Measurements from ENCODE around the gene NDUFS7. TPM values are rescaled to one million over a fixed set of nuclear protein-coding genes. Genes with fewer than 3 reads are reported as not detected.

The NDUFS7 gene
- total RNA-seq, 1 donor from 2014 or later: 83.3 TPM

DNA sequence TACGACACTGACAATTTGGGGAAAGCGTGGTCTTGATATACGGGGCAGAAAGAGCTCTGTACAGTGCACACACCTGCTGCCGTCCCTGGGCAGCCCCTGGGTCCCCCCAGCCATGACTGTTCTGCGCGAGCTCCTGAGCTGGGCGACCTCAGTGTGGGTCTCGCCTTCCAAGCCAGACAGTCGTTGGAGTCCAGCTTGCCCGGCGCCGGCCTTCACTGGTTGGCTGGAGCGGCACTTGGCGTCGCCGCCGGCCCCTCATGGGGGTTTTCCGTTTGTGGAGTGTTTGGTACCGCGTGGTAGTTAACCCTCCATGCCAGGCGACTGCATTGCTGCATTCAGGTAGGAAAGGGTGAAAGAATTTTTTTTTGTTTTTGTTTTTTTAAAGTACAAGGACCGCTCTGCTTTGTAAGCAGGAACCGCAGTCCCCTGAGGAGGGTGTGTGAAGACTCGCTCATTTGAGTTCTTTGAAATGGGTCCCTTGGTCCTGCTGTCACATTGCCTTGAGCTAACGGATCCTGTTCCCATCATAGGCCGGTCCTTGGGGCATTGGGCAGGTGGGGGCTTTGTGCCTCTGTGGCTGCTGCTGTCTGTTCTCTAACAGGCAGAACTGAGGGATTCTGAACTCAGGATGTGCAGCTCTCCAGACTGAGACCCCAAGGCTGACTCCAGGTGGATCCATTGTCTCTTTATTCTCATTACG is 43.7 kb downstream of the NDUFS7 start:
- H3K9me3 Mint-ChIP-seq: no peaks in the 10 kb centered on the region
- TF ChIP-seq, protein P1, sequence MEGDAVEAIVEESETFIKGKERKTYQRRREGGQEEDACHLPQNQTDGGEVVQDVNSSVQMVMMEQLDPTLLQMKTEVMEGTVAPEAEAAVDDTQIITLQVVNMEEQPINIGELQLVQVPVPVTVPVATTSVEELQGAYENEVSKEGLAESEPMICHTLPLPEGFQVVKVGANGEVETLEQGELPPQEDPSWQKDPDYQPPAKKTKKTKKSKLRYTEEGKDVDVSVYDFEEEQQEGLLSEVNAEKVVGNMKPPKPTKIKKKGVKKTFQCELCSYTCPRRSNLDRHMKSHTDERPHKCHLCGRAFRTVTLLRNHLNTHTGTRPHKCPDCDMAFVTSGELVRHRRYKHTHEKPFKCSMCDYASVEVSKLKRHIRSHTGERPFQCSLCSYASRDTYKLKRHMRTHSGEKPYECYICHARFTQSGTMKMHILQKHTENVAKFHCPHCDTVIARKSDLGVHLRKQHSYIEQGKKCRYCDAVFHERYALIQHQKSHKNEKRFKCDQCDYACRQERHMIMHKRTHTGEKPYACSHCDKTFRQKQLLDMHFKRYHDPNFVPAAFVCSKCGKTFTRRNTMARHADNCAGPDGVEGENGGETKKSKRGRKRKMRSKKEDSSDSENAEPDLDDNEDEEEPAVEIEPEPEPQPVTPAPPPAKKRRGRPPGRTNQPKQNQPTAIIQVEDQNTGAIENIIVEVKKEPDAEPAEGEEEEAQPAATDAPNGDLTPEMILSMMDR (conservative IDR thresholded peaks at IDR 0.05): no peak
- no peaks in the 10 kb centered on the region for H3K27me3 Mint-ChIP-seq
- H3K4me3 Mint-ChIP-seq: no peak overlapping the region
- H3K4me1 Mint-ChIP-seq (ENCODE audit: unreplicated experiment): peaks cover 10% of the 10 kb centered on the region
- peaks cover 14% of the 10 kb centered on the region for H3K36me3 Mint-ChIP-seq
- H3K27ac Mint-ChIP-seq: no peak overlapping the region
- no peak for DNase-seq (ENCODE audit: extremely low spot score, unreplicated experiment)

DNA sequence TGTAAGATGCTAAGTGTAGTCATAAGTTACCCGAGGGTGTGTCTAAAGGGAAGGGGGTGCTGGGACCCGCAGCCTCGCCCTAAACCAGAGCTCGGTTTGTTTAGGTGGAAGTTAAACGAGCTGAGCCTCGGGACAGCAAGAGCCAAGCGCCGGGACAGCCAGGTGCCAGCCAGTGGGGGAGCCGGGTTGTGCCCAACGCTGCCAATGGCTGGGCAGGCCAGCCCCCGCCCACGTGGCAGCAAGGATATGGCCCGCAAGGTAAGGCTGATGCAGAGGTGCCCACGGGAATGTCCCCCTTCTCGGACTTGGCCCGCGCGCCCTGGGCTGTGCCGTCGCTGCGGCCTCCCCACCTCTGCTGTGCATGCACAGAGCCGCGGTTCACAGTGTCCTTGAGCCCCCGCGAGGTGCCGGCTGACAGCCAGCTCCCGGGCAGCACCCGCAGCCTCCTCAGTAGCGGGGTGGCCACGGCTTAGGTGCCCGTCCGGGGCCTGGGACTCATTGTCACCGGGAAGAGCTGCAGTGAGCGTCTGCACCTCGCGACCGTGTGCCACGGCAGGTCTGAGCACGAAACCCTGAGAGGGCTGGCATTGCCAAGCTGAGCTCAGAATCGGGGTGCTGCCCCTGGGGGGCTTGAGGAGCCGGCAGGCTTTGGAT is 45.2 kb downstream of the NDUFS7 start:
- Mint-ChIP-seq H3K4me3 (no peak overlapping the region), H3K9me3 (no peaks in the 10 kb centered on the region), H3K4me1 (ENCODE audit: unreplicated experiment) (peaks cover 5% of the 10 kb centered on the region), H3K27ac (no peak overlapping the region), H3K27me3 (no peaks in the 10 kb centered on the region), H3K36me3 (peaks cover 7% of the 10 kb centered on the region)
- DNase-seq (ENCODE audit: extremely low spot score, unreplicated experiment): no peak
- TF ChIP-seq, protein P1 (conservative IDR thresholded peaks at IDR 0.05): no peak

DNA sequence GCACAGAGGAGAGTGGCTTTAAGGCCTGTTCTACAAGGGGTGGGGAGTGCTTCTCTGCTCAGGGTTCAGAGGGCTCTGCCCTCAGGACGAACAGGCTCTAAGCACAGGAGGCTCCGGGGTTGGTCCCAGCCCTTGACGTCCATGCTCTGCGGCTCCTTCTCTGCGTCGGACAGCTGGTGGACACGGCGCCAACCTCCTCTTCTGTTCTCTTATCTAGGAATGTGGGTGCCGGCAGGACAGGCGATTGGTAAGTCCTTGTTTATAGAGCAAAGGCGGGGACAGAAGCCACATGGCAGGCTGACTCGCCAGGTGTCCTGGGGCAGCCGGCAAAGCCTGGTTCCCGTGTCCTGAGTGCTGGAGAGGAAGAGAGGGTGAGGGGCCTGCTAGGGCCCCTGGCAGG is 46.0 kb downstream of the NDUFS7 start:
- peak overlapping the region; percentile 36 for H3K27ac Mint-ChIP-seq

DNA sequence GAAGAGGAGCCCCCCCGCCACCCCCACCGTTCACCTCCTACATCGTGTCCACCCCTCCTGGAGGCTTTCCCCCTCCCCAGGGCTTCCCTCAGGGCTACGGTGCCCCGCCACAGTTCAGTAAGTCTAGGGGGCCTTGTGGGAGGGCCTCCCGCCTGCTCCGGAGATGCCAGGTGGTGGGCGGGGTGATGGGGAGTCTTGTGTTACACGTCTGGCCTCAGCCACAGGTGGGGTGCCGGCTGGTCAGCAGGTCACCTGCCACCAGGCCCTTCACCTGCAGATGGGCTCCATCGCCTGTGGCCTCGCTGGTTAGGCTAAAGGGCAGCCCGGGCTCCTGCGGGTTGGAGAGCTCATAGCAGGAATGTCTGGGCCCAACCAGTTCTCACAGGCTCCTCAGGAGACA is 46.5 kb downstream of the NDUFS7 start:
- DNase-seq (ENCODE audit: extremely low spot score, unreplicated experiment): no peak
- no peak overlapping the region for H3K27ac Mint-ChIP-seq
- H3K4me1 Mint-ChIP-seq (ENCODE audit: unreplicated experiment): no peaks in the 10 kb centered on the region
- TF ChIP-seq, protein P1 (conservative IDR thresholded peaks at IDR 0.05): no peak
- H3K36me3 Mint-ChIP-seq: peaks cover 4% of the 10 kb centered on the region
- no peak overlapping the region for H3K4me3 Mint-ChIP-seq
- no peaks in the 10 kb centered on the region for H3K27me3 Mint-ChIP-seq
- H3K9me3 Mint-ChIP-seq: no peaks in the 10 kb centered on the region

More for the DNA sequence above, 46.0 kb downstream of the NDUFS7 start:
- no peaks in the 10 kb centered on the region for H3K9me3 Mint-ChIP-seq
- TF ChIP-seq, protein P1 (conservative IDR thresholded peaks at IDR 0.05): no peak
- peaks cover 7% of the 10 kb centered on the region for H3K36me3 Mint-ChIP-seq
- H3K27me3 Mint-ChIP-seq: no peaks in the 10 kb centered on the region
- H3K4me3 Mint-ChIP-seq: no peak overlapping the region
- peaks cover 5% of the 10 kb centered on the region for H3K4me1 Mint-ChIP-seq (ENCODE audit: unreplicated experiment)
- no peak for DNase-seq (ENCODE audit: extremely low spot score, unreplicated experiment)

DNA sequence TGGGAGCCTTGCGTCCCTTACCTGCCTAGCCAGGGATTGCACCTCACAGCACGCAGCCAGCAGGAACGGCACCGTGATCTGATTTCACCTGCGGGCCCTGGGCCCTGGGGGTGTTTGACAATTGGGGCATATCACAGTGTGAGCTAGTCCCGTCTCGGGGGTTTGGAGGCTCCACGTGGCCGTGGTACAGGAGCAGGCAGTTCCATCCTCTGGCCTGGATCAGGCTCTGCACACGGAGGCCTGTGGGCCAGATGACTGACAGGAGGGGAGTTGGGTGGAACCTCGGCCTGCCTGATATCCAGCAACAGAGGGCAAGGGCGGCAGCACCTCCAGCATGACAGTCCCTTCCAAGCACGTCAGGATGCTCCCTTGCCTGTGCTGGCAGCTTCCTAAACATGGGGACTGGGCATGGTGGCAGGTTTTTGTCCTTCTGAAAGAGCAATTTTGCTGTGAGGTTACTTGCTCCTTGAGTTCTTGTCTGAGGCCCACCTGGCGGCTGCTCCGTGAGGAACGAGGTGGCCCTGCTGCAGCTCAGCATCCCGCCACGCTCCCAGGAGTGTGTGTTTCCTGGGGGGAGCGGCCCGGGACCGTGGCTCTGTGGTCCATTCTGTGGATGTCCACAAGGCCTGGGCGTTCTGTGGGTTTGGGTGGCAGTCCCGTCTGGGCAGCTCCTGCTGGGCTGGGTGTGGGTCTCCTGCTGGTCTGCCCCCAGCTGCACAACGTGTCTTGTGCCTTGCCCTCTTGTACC is 48.2 kb downstream of the NDUFS7 start:
- Mint-ChIP-seq H3K27ac (no peak overlapping the region), H3K36me3 (no peaks in the 10 kb centered on the region), H3K4me1 (ENCODE audit: unreplicated experiment) (no peaks in the 10 kb centered on the region), H3K4me3 (no peak overlapping the region), H3K27me3 (no peaks in the 10 kb centered on the region), H3K9me3 (no peaks in the 10 kb centered on the region)
- TF ChIP-seq, protein P1 (conservative IDR thresholded peaks at IDR 0.05): no peak
- DNase-seq (ENCODE audit: extremely low spot score, unreplicated experiment): no peak

All from type B pancreatic cell (in vitro differentiated cells).